ENCODE measurements around the gene ITSN1. TPM values are rescaled to one million over a fixed set of nuclear protein-coding genes. Genes with fewer than 3 reads are reported as not detected.

Gene ITSN1
- total RNA-seq, 1 donor from 2014 or later: 77.5 TPM

GRCh38 chr21:33850401-33850800 is 208.1 kb downstream of the ITSN1 start:
- H3K4me1 Mint-ChIP-seq: peaks cover 13% of the 10 kb centered on the region
- TF ChIP-seq CTCF (IDR thresholded peaks at IDR 0.05; ENCODE audit: unreplicated experiment): no peak
- no peaks in the 10 kb centered on the region for H3K27me3 Mint-ChIP-seq (ENCODE audit: low read depth)
- peaks cover 7% of the 10 kb centered on the region for H3K36me3 Mint-ChIP-seq
- no peak for DNase-seq (ENCODE audit: low spot score in 2 of 2, unreplicated experiment in 2 of 2)
- H3K4me3 Mint-ChIP-seq: no peak overlapping the region
- H3K9me3 Mint-ChIP-seq: peaks cover 10% of the 10 kb centered on the region
- H3K27ac Mint-ChIP-seq: no peak overlapping the region

- DNase-seq (ENCODE audit: low spot score in 2 of 2, unreplicated experiment in 2 of 2): no peak
- Mint-ChIP-seq H3K9me3 (peaks cover 9% of the 10 kb centered on the region), H3K27ac (no peak overlapping the region), H3K27me3 (ENCODE audit: low read depth) (no peaks in the 10 kb centered on the region), H3K36me3 (peaks cover 6% of the 10 kb centered on the region), H3K4me1 (peaks cover 11% of the 10 kb centered on the region), H3K4me3 (no peak overlapping the region)
- no peak for TF ChIP-seq CTCF (IDR thresholded peaks at IDR 0.05; ENCODE audit: unreplicated experiment)
Measured at GRCh38 chr21:33850985-33851384, 208.7 kb downstream of the ITSN1 start.

DNA sequence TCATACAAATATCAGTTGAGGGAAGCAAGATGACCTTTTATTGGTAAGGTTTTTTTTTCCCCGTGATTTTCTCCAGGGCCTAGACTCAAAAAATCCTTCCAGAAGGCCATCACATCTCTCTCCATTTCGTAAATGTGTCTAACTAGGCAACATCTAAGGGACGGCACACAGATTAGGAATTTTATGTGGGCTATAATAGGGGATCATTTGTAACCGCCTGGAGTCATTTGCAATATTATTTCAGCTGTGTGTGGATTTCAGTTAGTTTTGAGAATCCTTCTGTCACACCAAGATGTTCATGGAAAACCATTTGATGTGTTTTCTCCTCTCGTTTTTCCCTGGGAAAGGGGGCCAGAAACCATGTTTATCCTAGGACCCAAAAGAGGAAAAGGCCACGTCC is 210.2 kb downstream of the ITSN1 start:
- Mint-ChIP-seq H3K9me3 (no peaks in the 10 kb centered on the region), H3K27ac (no peak overlapping the region), H3K4me1 (peaks cover 8% of the 10 kb centered on the region), H3K27me3 (ENCODE audit: low read depth) (no peaks in the 10 kb centered on the region), H3K4me3 (no peak overlapping the region), H3K36me3 (no peaks in the 10 kb centered on the region)
- TF ChIP-seq CTCF (IDR thresholded peaks at IDR 0.05; ENCODE audit: unreplicated experiment): no peak
- DNase-seq (ENCODE audit: low spot score in 2 of 2, unreplicated experiment in 2 of 2): no peak

GRCh38 chr21:33854604-33855003 is 212.3 kb downstream of the ITSN1 start:
- no peak for TF ChIP-seq CTCF (IDR thresholded peaks at IDR 0.05; ENCODE audit: unreplicated experiment)
- no peak overlapping the region for H3K4me3 Mint-ChIP-seq
- no peaks in the 10 kb centered on the region for H3K9me3 Mint-ChIP-seq
- peaks cover 3% of the 10 kb centered on the region for H3K4me1 Mint-ChIP-seq
- no peaks in the 10 kb centered on the region for H3K36me3 Mint-ChIP-seq
- no peak overlapping the region for H3K27ac Mint-ChIP-seq
- no peaks in the 10 kb centered on the region for H3K27me3 Mint-ChIP-seq (ENCODE audit: low read depth)
- DNase-seq (ENCODE audit: low spot score in 2 of 2, unreplicated experiment in 2 of 2): no peak

GRCh38 chr21:33855190-33855589 is 212.9 kb downstream of the ITSN1 start:
- no peak for DNase-seq (ENCODE audit: low spot score in 2 of 2, unreplicated experiment in 2 of 2)
- no peak for TF ChIP-seq CTCF (IDR thresholded peaks at IDR 0.05; ENCODE audit: unreplicated experiment)
- H3K36me3 Mint-ChIP-seq: no peaks in the 10 kb centered on the region
- H3K9me3 Mint-ChIP-seq: no peaks in the 10 kb centered on the region
- peaks cover 3% of the 10 kb centered on the region for H3K4me1 Mint-ChIP-seq
- no peak overlapping the region for H3K4me3 Mint-ChIP-seq
- H3K27me3 Mint-ChIP-seq (ENCODE audit: low read depth): no peaks in the 10 kb centered on the region
- no peak overlapping the region for H3K27ac Mint-ChIP-seq

- H3K27me3 Mint-ChIP-seq (ENCODE audit: low read depth): no peaks in the 10 kb centered on the region
- no peaks in the 10 kb centered on the region for H3K36me3 Mint-ChIP-seq
- DNase-seq (ENCODE audit: low spot score in 2 of 2, unreplicated experiment in 2 of 2): no peak
- TF ChIP-seq CTCF (IDR thresholded peaks at IDR 0.05; ENCODE audit: unreplicated experiment): no peak
- peaks cover 3% of the 10 kb centered on the region for H3K4me1 Mint-ChIP-seq
- H3K9me3 Mint-ChIP-seq: no peaks in the 10 kb centered on the region
- H3K4me3 Mint-ChIP-seq: no peak overlapping the region
- no peak overlapping the region for H3K27ac Mint-ChIP-seq
Measured at GRCh38 chr21:33856893-33857527, 214.7 kb downstream of the ITSN1 start.
